A549 (cell line): Measurements from ENCODE around the gene ZFP92. TPM values are rescaled to one million over a fixed set of nuclear protein-coding genes. Genes with fewer than 3 reads are reported as not detected.
A peak's percentile ranks its signal among the peaks of the same experiment; 100 is the strongest.

Experiments used
- ATAC-seq, 2 experiments: fragments of 200-7000 bp in 1 of 2; fragments of >200 bp in 1 of 2; cut with Nextera tagmentation in 1 of 2; cut with Tn5 transposase in 1 of 2; 3 replicates each; pipeline versions ENCODE4 v1.8.0 to v1.9.1; 2018 to 2020; ENCODE audit warnings: mild to moderate bottlenecking in 1 of 2, moderate library complexity in 1 of 2
- CTCF ChIA-PET: fragments of 300-600 bp; sonication (Branson Sonifier 250); formaldehyde crosslinking; extraction: SDS; loops from one replicate; lab custom pipeline; 2021; ENCODE audit warnings: antibody characterized with exemption, inconsistent platforms; lab: Yijun Ruan, JAX
- POLR2A ChIA-PET: fragments of 350-600 bp; formaldehyde crosslinking; extraction: SDS; loops from one replicate; lab custom pipeline; 2021; ENCODE audit warnings: antibody characterized with exemption, inconsistent platforms; lab: Yijun Ruan, JAX
- DNase-seq, 2 experiments: peaks; one replicate each; pipeline versions ENCODE4 v3.0.0 to v3.0.0-alpha.2; 2011 to 2016; ENCODE audit warnings: low read depth in 1 of 2, low spot score in 1 of 2
- FAIRE-seq: peaks from 2 replicates; lab custom pipeline; 2011; peaks lifted over from hg19 to GRCh38; lab: Jason Lieb, UNC
- H3K27ac ChIP-seq, 2 experiments: fragments of >200 bp; sonication (Bioruptor Twin); formaldehyde crosslinking; 3 replicates each; pipeline ENCODE4 v1.5.1; 2016 to 2017
- H3K4me1 ChIP-seq: fragments of >200 bp; sonication (Bioruptor Twin); formaldehyde crosslinking; 3 replicates; pipeline ENCODE4 v1.6.1; 2016
- H3K4me2 ChIP-seq: fragments of >200 bp; sonication (Bioruptor Twin); formaldehyde crosslinking; 3 replicates; pipeline ENCODE4 v1.6.1; 2016
- H3K4me3 ChIP-seq: fragments of >200 bp; sonication (Bioruptor Twin); formaldehyde crosslinking; 3 replicates; pipeline ENCODE4 v1.5.1; 2016
- H3K9me3 ChIP-seq: fragments of >200 bp; sonication (Bioruptor Twin); formaldehyde crosslinking; 3 replicates; pipeline ENCODE4 v1.6.1; 2016
- CTCF ChIP-seq: fragments of >200 bp; sonication (Bioruptor Twin); formaldehyde crosslinking; IDR thresholded peaks from 3 replicates; pipeline ENCODE4 v1.5.1; 2016
- EHMT2 ChIP-seq: fragments of 200-600 bp; sonication (generic); IDR thresholded peaks from 2 replicates; pipeline ENCODE4 v1.6.1; 2016; ENCODE audit warnings: antibody characterized with exemption, low read depth, mild to moderate bottlenecking, moderate library complexity
- ESRRA ChIP-seq: fragments of 150-350 bp; IDR thresholded peaks from 2 replicates; pipeline ENCODE4 v1.6.1; 2014; ENCODE audit warnings: mild to moderate bottlenecking, low read length, borderline replicate concordance
- HEYL ChIP-seq: fragments of 250-450 bp; sonication (Bioruptor Pico); IDR thresholded peaks from 2 replicates; pipeline ENCODE4 v1.8.0; 2021; ENCODE audit warnings: mild to moderate bottlenecking, moderate library complexity
- HMGXB4 ChIP-seq: fragments of 250-450 bp; sonication (Bioruptor Pico); IDR thresholded peaks from 2 replicates; pipeline ENCODE4 v1.5.0; 2021; ENCODE audit warnings: mild to moderate bottlenecking, moderate library complexity, borderline replicate concordance
- JUNB ChIP-seq: fragments of >200 bp; sonication (Bioruptor Twin); formaldehyde crosslinking; IDR thresholded peaks from 2 replicates; pipeline ENCODE4 v1.6.1; 2016
- MAZ ChIP-seq: fragments of 150-350 bp; IDR thresholded peaks from 2 replicates; pipeline ENCODE4 v1.6.1; 2014; ENCODE audit warnings: antibody characterized with exemption, low read depth, low read length, borderline replicate concordance
- NR3C1 ChIP-seq: fragments of >200 bp; sonication (Bioruptor Twin); formaldehyde crosslinking; IDR thresholded peaks from 3 replicates; pipeline ENCODE4 v1.6.1; 2017
- RAD21 ChIP-seq, 2 experiments: fragments of >200 bp in 1 of 2; sonication (Bioruptor Twin) in 1 of 2; formaldehyde crosslinking in 1 of 2; IDR thresholded peaks in 1 of 2; conservative IDR thresholded peaks in 1 of 2; 2 replicates in 1 of 2; 3 replicates in 1 of 2; pipeline ENCODE4 v1.6.1; 2012 to 2018; ENCODE audit warnings: inconsistent platforms in 1 of 2
- RARB ChIP-seq: fragments of 250-450 bp; sonication (Bioruptor Pico); IDR thresholded peaks from 2 replicates; pipeline ENCODE4 v1.8.0; 2021; ENCODE audit warnings: mild to moderate bottlenecking, moderate library complexity
- SMC3 ChIP-seq: fragments of >200 bp; sonication (Bioruptor Twin); formaldehyde crosslinking; IDR thresholded peaks from 3 replicates; pipeline ENCODE4 v1.6.1; 2018; ENCODE audit warnings: inconsistent platforms
- WGBS: methylation state at CpG from one replicate; pipeline ENCODE4 v1.1.6; 2017; ENCODE audit errors: missing lambda C conversion rate; 5-methylcytosine and 5-hydroxymethylcytosine counted together
- polyA plus RNA-seq, 4 experiments: library from polyadenylated mRNA; depleted of rRNA in 3 of 4; stranded (reverse); fragments of >200 nt; fragmentation: RNase III in 1 of 4; extraction: RNeasy Plus Mini Kit Qiagen cat#74134 plus additional on column Dnase treatment in 1 of 4; gene quantifications; 2 replicates in 3 of 4; 3 replicates in 1 of 4; pipeline ENCODE4 v1.2.3, GENCODE V29; 2011 to 2017
- small RNA-seq, 6 experiments: library from RNA; depleted of rRNA; stranded (forward); fragments of <200 nt; gene quantifications; one replicate each; pipeline ENCODE3, GENCODE V24; 2012

The ZFP92 gene
- polyA plus RNA-seq, 2 of the 4 experiments (the other 2 are of a cell fraction) = 0.47 to 0.70 TPM

- FAIRE-seq (peak; percentile 97), ATAC-seq (peak; percentile 85 to 93; a peak in 5 of 6 replicates), DNase-seq (peak; percentile 62 to 67)
- ChIA-PET CTCF (interaction anchor here (0.6 to 4.8 kb wide), 30 partner anchors 8 to 1350 kb away, joined by 3 to 66 read pairs (median 4); partner anchors contain the start of gene HAUS7), POLR2A (interaction anchor here (0.7 to 0.9 kb wide), 2 partner anchors 10 to 435 kb away, joined by 3 to 5 read pairs; partner anchors contain the start of gene HAUS7)
- Histone ChIP-seq H3K4me2 (no peak overlapping the region), H3K9me3 (no peaks in the 10 kb centered on the region), H3K27ac (no peak overlapping the region), H3K4me3 (no peak overlapping the region), H3K4me1 (no peaks in the 10 kb centered on the region)
- WGBS = 26% methylated on average over 7 of the region's 7 CpGs
- TF ChIP-seq RARB (no peak), HMGXB4 (CRISPR knock-in tag) (no peak), ESRRA (no peak), EHMT2 (no peak), CTCF (peak; percentile 59), NR3C1 (no peak), RAD21 (conservative IDR thresholded peaks at IDR 0.05 in 1 of 2, IDR thresholded peaks at IDR 0.05 in 1 of 2) (peak; percentile 25 to 49; a peak in 3 of 5 replicates), SMC3 (peak; percentile 58), HEYL (CRISPR knock-in tag) (no peak), JUNB (no peak), MAZ (no peak)
Observed at GRCh38 chrX:153460826-153461225, 49.6 kb downstream of the ZFP92 start.

Small RNA genes within 50 kb of the gene (small RNA-seq; reads per million reads assigned to genes)
- gene RN7SL667P = 0 reads per million in 6 experiments

Other genes starting within 250 kb of the ZFP92 start
- gene MAGEA1, start 232.2 kb upstream of the ZFP92 start, polyA plus RNA-seq (2011; rRNA removed) = 0.04 and 0.12 TPM in 2 replicates
- gene MAGEA1, start 232.2 kb upstream of the ZFP92 start, polyA plus RNA-seq (2017; fragmentation: RNase III; extraction: RNeasy Plus Mini Kit Qiagen cat#74134 plus additional on column Dnase treatment) = not detected in 3 replicates
- gene PNMA6F, start 89.7 kb upstream of the ZFP92 start, polyA plus RNA-seq (2011; rRNA removed) = not detected in 2 replicates
- gene PNMA6F, start 89.7 kb upstream of the ZFP92 start, polyA plus RNA-seq (2017; fragmentation: RNase III; extraction: RNeasy Plus Mini Kit Qiagen cat#74134 plus additional on column Dnase treatment) = not detected in 3 replicates
- 6.5 and 6.9 TPM in 2 replicates for gene ZNF275, start 77.3 kb upstream of the ZFP92 start, polyA plus RNA-seq (2011; rRNA removed)
- gene ZNF275, start 77.3 kb upstream of the ZFP92 start, polyA plus RNA-seq (2017; fragmentation: RNase III; extraction: RNeasy Plus Mini Kit Qiagen cat#74134 plus additional on column Dnase treatment) = 3.2 to 3.6 TPM (median 3.3 TPM) in 3 replicates
- not detected in 2 replicates for gene PNMA6E, start 10.1 kb upstream of the ZFP92 start, polyA plus RNA-seq (2011; rRNA removed)
- not detected in 3 replicates for gene PNMA6E, start 10.1 kb upstream of the ZFP92 start, polyA plus RNA-seq (2017; fragmentation: RNase III; extraction: RNeasy Plus Mini Kit Qiagen cat#74134 plus additional on column Dnase treatment)
- 0.27 and 0.32 TPM in 2 replicates for gene TREX2, start 34.6 kb downstream of the ZFP92 start, polyA plus RNA-seq (2011; rRNA removed)
- 0.94 to 1.2 TPM (median 0.99 TPM) in 3 replicates for gene TREX2, start 34.6 kb downstream of the ZFP92 start, polyA plus RNA-seq (2017; fragmentation: RNase III; extraction: RNeasy Plus Mini Kit Qiagen cat#74134 plus additional on column Dnase treatment)
- gene HAUS7, start 59.1 kb downstream of the ZFP92 start, polyA plus RNA-seq (2011; rRNA removed) = 30.3 and 39.1 TPM in 2 replicates
- gene HAUS7, start 59.1 kb downstream of the ZFP92 start, polyA plus RNA-seq (2017; fragmentation: RNase III; extraction: RNeasy Plus Mini Kit Qiagen cat#74134 plus additional on column Dnase treatment) = 53.6 to 54.4 TPM (median 53.8 TPM) in 3 replicates
- not detected in 2 replicates for gene BGN, start 83.5 kb downstream of the ZFP92 start, polyA plus RNA-seq (2011; rRNA removed)
- 0.04 to 0.05 TPM in 2 of 3 replicates, not detected in the other for gene BGN, start 83.5 kb downstream of the ZFP92 start, polyA plus RNA-seq (2017; fragmentation: RNase III; extraction: RNeasy Plus Mini Kit Qiagen cat#74134 plus additional on column Dnase treatment)
- gene ATP2B3, start 106.2 kb downstream of the ZFP92 start, polyA plus RNA-seq (2011; rRNA removed) = 0.08 and 0.13 TPM in 2 replicates
- gene ATP2B3, start 106.2 kb downstream of the ZFP92 start, polyA plus RNA-seq (2017; fragmentation: RNase III; extraction: RNeasy Plus Mini Kit Qiagen cat#74134 plus additional on column Dnase treatment) = 0.21 to 0.30 TPM (median 0.22 TPM) in 3 replicates
- gene CCNQ, start 187.7 kb downstream of the ZFP92 start, polyA plus RNA-seq (2011; rRNA removed) = 25.6 and 29.9 TPM in 2 replicates
- 32.0 to 36.0 TPM (median 32.6 TPM) in 3 replicates for gene CCNQ, start 187.7 kb downstream of the ZFP92 start, polyA plus RNA-seq (2017; fragmentation: RNase III; extraction: RNeasy Plus Mini Kit Qiagen cat#74134 plus additional on column Dnase treatment)
- gene DUSP9, start 235.7 kb downstream of the ZFP92 start, polyA plus RNA-seq (2011; rRNA removed) = 0.65 and 0.75 TPM in 2 replicates
- 1.3 to 1.6 TPM (median 1.3 TPM) in 3 replicates for gene DUSP9, start 235.7 kb downstream of the ZFP92 start, polyA plus RNA-seq (2017; fragmentation: RNase III; extraction: RNeasy Plus Mini Kit Qiagen cat#74134 plus additional on column Dnase treatment)